Limb (tissue), 2 donors: ENCODE results near the gene ZSCAN21.

Source experiments
- DNase-seq, 2 donors: peaks; one replicate each; pipeline ENCODE4 v3.0.0-alpha.2; 2016; ENCODE audit errors: extremely low spot score in 2 of 2

The ZSCAN21 gene

GRCh38 chr7:100075418-100075817 is 25.8 kb downstream of the ZSCAN21 start:
- no peak for DNase-seq

DNA sequence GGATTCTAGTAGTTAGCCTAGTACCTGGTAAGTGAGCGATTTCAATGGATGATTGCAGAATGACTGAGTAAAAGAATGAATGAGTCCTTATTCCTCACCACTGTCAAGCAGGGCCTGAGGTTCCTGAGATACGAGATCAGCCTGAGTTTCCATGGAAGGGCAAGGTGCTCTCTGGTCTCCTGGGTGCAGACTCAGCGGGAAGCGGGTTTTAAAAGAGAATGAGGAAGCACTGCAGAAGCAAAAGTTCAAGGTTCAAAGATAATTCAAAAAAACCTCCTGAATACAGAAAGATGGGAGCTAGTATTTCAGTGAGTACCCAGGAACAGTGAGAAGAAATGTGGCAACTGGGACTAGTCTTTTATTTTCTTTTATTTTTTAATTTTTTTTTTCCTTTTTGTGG is 27.6 kb downstream of the ZSCAN21 start:
- DNase-seq, result no peak

- no peak for DNase-seq
Observed at GRCh38 chr7:100079024-100079560, 29.5 kb downstream of the ZSCAN21 start.

GRCh38 chr7:100080907-100081534 is 31.4 kb downstream of the ZSCAN21 start:
- DNase-seq, result no peak

DNA sequence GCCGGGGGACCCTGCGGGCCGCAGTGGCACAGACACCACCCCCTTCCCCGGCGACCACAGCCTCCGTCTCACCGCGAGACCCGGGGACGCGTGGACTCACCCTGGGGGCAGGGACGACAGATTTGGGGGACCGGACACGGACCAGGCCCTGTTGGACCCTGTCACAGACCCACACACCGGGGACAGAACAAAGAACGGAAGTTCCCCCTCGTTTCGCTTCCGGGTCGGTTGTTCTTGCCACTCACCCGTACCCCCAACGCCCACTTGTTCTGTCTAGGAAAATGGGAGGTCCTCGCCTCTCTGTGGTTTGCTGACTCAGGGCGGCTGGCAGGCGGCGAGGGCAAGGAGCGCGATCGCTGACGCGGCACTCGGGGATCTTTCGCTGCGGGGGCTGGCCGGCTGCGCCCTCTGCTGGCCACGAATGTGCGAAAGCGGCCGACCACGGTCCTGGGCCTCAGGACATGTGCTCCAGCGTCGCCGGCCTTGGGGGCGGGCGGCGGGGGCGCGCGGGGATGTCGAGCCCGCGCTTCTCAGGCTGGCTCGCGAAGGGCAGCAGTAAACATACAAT is 32.0 kb downstream of the ZSCAN21 start, which contains the start of gene ZNF3:
ZNF3 (minus strand) TSS at position 189 of the 568 bp plus-strand sequence. CDS start 4,366 bp downstream, outside the sequence.
- peak; percentile 97 to 98 for DNase-seq

DNA sequence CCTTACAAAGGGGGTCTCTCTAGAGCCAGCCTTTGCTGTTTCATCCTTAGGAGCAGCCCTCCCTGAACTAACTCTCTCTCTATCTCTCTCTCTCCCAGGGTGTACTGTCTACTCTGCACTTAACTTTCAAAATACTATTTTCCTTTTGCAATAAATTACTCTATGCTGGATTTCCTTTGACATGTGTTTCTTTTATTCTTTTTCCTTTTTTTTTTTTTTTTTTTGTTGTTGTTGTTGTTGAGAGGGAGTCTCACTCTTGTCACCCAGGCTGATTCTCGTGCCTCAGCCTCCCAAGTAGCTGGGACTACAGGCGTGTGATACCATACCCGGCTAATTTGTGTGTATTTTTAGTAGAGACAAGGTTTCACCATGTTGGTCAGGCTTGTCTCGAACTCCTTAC is 33.4 kb downstream of the ZSCAN21 start:
- DNase-seq, result no peak

GRCh38 chr7:100085515-100085914 is 35.9 kb downstream of the ZSCAN21 start:
- no peak for DNase-seq

DNA sequence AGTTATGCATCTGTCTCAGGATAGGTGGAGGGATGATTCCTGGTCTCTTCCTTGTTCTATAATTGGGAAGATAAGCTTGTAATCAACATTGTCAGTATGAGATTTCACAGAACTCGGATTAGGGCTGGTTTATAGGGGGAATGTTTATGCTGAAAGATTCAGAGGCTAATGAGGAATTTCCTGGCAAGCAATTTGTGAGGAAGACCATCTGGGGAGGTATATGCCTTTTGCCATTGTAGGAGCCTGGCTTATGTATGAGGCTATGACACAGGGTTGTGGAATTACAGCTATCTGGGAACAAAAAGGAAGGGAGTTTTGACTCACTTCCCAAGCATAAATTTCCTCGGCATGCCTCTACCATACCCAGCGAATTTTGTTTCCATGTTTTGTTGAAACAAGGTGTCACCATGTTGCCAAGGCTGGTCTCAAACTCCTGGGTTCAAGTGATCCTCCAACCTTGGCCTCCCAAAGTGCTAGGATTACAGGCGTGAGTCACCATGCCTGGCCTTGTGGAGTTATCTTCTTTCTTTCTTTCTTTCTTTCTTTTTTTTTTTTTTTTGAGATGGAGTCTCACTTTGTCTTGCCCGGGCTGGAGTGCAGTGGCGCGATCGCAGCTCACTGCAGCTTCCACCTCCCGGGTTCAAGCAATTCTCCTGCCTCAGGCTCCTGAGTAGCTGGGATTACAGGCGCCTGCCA is 37.6 kb downstream of the ZSCAN21 start:
- DNase-seq, result no peak

DNA sequence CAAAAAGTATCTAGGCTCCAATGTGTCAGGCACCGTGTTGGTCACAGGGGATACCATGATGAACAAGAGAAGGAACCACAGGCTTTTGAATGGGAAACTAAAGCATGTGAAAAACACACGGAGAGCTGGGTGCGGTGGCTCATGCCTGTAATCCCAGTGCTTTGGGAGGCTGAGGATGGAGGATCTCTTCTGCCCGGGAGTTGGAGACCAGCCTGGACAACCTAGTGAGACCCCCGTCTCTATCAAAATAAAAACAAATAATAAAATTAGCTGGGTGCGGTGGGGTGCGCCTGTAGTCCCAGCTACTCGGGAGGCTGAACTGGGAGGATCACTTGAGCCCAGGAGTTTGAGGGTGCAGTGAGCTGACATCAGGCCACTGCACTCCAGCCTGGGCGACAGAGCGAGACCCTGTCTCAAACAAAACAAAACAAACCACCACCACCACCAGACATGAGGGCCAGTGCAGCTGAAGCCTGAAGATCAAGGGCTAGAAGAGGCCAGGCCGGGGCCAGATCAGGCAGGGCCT is 38.6 kb downstream of the ZSCAN21 start:
- DNase-seq, result no peak

GRCh38 chr7:100088621-100089457 is 39.3 kb downstream of the ZSCAN21 start, which contains the start of gene COPS6:
Gene COPS6, plus strand, starts transcription at chr7:100088969. Its CDS starts 22 bp downstream, at chr7:100088991.
- DNase-seq, result peak; percentile 62 to 91

GRCh38 chr7:100089458-100090196 is 40.1 kb downstream of the ZSCAN21 start:
- no peak for DNase-seq

GRCh38 chr7:100090527-100091410 is 41.2 kb downstream of the ZSCAN21 start:
- no peak for DNase-seq

DNA sequence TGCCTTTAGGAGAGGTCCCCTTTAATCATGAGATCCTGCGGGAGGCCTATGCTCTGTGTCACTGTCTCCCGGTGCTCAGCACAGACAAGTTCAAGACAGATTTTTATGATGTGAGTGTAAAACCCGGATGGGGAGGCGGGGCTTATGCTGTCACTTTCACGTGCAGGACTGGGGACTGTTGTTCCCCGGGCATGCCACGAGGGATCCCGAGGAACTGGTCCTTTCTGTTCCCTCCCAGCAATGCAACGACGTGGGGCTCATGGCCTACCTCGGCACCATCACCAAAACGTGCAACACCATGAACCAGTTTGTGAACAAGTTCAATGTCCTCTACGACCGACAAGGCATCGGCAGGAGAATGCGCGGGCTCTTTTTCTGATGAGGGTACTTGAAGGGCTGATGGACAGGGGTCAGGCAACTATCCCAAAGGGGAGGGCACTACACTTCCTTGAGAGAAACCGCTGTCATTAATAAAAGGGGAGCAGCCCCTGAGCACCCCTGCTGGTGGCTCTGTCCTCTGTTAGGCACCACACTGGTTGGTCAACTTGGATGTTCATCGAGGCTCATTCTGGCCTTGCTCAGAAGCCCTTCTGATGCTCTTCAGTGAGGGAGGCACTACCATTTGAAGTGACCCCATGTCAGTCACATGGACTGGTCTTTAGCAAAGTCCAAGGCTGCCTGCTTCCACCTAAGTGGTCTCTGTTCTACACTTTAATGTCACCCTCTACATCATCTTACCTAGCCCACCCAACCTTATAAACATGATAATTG is 42.0 kb downstream of the ZSCAN21 start:
- DNase-seq, result no peak

GRCh38 chr7:100093054-100093453 is 43.5 kb downstream of the ZSCAN21 start:
- DNase-seq, result no peak

DNA sequence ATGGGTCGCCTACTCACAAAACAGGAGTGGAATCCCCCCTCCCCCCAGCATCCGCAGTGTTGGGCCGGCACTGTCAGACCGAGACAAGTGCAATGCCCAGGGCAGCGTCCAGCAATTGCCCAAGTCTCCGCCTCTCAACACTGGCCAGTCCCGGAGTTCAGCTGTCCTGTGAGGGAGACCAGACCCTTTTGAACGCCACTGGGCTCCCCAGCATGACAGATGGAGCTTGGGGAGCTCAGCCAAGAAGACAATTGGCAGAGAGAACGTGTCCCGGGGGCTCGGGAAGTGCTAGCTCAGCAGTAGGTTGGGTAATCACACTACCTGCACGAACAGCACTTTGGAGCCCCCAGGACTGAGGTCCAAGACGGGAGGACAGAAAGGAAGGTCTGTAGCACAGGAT is 43.9 kb downstream of the ZSCAN21 start:
- no peak for DNase-seq

GRCh38 chr7:100093925-100094486 is 44.4 kb downstream of the ZSCAN21 start:
- DNase-seq, result no peak

DNA sequence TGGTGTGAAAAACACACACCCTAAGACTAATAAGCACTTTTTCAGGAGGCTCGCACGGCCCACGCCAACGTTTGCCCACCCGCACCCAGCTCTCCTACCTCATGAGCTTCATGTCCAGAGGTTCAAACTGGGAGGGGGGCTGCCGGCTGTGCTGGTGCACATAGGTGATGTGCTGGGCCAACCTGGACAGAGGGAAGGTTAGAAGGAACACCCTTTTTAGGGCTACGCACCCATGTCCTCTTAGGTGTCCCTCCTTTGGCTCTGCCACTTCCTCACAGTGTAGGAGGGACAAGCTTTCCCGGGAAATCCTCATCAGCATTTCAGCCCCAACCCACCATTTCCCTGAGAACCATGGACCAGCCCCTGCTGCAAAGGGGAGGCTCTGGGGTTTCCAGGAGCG is 45.7 kb downstream of the ZSCAN21 start:
- no peak for DNase-seq

GRCh38 chr7:100095704-100096103 is 46.1 kb downstream of the ZSCAN21 start:
- DNase-seq, result no peak
